Midbrain (tissue), 1 donor: ENCODE measurements around the gene F12.

Source experiments
- DNase-seq: peaks from one replicate; lab custom pipeline; 2025; lab: John Stamatoyannopoulos, UW

Gene F12

DNA sequence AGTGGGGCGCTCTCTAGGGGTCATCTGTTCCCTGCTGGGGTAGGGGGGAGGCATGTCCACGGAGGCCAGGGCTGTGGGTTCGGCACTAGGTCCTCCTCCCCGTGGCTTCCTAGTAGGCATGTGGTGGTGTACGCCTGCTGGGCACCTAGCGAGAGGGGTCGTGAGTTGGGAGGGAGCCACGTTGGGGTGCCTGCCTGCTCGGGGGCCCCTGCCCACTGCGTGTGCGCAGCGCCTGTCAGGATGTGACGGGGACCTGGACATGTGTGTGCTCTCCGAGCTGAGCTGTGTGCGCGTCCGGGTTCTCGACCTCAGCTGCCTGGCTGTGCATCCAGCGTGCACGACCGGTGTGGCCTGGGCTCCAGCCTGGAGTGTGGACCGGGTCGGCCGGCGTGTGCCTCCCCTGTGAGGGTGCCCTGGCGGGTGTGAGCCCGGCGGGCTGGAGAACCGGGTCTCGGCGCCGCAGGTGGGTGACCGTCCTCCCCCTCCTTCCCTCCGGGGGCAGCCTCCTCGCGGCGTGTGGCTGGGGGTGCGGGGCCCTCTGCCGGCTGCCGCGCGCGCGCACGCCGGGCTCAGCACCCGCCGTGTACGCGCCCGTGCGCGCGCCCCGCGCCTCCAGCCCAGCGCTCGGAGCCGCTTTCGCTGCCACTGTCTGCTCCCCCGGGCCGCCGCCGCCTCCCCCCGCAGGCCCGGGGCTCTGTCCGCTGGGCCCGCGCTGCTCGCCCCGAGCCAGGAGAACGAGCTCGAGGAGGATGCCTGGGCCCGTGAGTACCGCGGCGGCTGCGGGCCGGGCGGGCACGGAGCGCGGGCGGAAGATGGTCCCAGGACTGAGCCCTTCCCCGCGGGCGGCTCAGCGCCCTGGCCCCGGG is 37.1 kb upstream of the F12 start, which contains the start of gene PRR7:
TSS of gene PRR7 (plus strand) at position 615 of the 866 bp plus-strand sequence. CDS start 8,254 bp downstream, outside the sequence.
- peak; percentile 78 for DNase-seq

DNA sequence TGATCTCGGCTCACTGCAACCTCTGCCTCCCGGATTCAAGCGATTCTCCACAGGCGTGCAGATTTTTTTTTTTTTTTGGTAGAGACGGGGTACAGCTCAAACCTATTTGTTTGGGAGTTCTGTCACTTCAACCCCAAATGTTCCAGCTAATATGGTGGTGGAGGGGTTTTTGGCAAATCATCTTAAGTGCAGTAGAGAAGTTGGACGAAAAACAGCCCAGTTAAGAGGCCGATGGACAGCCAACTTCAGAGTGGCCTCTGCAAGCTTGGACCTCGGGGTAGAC is 36.5 kb upstream of the F12 start:
- DNase-seq, result no peak

DNA sequence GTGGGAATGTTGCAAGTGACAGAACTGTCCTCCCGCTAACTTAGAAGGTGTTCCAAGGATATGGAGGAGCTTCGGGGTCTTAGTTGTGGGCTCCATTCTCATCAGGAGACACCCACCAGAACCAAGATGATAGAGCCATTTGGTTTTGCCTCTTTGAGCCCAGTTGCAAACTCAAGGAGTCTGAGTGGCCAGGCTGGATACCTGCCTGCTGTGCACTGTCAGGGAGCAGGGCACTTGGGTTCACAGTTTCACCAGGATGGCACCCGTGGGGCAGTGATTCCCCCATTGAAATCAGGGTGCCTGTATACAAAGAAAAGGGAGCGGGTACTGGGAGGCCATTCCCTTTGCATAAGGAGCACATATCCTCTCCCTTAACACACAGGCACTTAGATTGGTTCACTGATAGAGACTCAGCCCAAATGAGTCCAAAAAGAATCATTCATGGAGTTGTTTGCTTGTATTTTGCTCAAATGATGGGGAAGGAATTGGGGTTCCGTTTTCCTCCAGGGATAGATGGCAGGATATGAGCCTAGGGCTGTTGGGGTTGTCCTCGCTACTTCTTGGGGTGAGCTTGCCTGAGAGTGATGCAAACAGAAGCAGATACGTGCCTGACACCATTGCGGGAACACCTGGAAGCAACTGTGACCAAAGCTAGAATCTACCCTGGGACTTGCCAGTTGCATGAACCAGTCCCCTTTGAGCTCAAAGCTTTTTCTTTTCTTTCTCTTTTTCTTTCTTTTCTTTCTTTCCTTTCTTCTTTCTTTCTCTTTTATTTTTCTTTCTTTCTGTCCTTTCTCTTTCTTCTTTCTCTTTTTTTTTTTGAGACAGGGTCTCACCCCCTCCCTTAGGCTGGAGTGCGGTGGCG is 35.9 kb upstream of the F12 start:
- no peak for DNase-seq

DNA sequence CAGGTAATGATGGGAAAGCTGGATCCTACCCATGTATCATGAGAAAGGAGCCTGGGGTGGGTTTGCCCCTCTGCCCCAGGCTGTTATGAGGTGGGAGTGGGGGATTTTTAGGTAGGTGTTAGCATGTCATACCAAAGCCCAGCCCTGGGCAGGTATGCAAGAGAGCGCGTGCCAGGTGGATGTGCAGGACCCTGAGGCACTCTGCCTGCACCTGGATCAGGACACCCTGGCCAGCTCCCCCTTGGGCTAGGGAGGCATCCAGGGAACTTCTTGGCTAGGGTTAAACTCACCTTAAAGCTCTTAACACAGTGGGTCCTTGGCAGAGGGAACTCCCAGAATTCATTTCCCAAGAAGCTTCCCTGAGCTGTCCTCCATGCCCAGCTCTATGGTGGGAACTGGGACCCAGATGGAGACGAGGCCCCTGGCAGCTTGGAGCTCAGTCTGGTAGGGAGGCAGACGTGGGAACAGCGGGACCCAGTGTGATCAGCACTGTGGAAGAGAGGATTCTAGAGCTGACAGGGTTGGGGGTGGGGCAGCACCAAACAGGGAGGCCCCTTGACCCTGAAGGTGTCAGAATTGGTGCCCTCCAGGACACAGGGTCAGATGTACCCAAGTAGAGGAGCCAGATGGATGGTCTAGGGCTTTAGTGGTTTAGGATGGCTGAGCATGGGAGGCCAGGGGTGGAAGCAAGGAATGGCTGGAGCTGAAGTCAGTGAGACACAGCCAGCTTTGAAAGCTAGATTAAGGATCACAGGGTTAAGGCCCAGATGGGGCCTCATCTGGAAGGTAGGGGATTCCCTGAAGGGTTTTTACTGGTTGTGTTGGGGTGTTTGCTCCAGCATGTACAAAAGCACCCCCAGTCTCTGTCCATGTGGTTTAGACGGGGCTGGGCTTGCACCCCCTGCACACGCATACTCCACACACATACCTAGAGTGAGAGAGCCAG is 35.0 kb upstream of the F12 start:
- no peak for DNase-seq

DNA sequence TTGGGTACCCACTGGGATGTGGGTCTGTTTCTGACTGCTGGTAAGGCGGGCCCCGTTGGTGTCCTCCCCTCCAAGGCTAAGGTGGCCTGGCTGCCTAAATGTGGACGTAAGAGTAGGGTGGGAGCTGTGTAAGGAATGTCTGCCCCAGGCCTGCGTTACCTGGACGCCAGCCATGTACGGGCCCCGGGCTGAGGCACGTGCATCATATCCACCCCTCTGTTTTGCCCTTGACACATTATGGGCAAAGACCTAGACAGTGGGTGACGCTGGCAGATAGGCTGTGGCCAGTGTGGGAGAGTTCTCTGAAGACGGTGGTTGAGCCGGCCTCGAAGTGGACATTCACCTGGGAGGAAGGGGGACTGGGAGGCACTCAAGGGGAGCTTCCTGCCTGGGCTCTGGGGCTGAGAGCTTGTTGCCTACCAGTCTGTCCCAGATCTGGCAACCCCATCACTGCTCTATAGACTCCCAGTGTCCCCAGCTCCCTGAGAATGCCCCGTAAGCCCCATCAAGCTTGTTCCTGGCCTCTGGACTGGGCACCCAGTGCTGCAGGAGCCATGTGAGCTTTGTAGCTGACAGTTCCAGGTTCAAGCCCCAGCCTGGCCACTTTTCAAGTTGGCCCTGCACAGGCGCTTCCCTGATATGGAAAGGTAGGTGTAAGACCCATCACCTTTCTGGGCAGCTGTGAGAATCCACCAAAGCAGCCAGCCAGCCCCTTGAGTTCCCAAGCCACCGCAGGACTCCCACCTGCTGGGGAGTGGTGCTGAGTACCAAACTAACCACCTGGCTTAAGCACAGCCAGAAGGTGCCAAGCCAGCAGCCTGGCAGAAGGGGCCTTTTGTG is 34.0 kb upstream of the F12 start:
- DNase-seq, result no peak

DNA sequence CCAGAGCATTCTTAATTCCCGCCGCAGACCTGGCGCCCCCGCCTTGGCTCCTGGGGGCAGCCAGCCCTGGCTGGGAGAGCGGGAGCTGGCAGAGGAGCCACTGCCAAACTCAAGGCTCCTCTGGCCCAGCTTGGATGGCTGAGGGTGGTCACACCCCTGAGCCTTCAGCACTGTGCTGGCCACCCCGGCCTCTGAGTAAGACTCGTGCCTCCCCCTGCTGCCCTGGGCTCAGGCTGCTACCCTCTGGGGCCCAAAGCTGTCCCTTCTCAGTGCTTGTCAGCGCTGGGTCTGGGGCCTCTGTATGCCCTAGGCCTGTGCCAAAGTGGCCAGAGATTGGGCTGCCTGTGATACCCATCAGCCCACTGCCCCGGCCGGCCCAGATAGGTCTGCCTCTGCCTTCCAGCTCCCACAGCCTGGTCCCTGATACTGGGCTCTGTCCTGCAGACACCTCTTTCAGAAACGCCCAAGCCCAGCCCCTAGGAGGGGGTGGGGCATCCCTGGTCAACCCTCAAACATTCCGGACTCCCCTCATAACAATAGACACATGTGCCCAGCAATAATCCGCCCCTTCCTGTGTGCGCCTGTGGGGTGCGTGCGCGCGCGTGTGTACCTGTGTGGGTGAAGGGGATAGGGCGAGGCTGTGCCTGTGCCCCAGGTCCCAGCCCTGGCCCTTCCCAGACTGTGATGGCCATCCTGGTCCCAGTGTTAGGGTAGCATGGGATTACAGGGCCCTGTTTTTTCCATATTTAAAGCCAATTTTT is 32.9 kb upstream of the F12 start:
- no peak for DNase-seq

DNA sequence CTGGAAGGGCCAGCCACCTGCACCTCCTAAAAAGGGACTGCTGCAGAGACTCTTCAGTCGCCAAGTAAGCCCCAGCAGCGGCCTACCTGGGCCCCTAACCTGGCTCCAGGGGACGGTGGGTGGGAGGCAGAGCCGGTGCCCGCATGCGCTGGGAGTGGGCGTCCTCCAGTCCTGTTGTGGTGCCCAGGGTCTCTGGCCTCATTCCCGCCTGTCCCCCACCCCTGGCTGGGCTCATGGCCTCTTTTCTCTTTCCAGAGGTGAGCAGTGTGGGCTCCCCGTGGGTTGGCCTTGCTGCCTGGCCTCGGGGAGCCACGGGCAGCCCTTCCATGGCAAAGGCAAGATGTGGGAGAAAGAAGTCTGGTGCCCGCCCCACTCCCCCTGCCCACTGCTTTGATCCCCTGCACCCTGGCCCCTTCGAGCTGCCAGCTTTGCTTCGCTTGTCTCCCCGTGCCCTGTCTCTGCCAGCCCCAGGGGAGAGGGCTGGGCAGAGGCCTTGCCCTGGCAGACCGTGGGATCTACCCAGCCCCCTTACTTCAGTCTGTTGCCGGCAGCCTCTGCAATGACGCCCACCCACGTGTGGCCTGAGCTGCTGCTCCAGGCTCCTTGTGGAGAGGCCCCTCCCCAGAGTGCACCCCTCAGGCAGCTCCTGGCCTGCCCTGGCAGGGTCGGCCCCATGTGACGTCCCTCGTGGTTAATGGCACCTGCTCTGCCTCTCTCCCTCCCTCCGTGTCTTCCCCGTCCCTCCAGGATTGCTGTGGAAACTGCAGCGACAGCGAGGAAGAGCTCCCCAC is 31.8 kb upstream of the F12 start:
- no peak for DNase-seq

DNA sequence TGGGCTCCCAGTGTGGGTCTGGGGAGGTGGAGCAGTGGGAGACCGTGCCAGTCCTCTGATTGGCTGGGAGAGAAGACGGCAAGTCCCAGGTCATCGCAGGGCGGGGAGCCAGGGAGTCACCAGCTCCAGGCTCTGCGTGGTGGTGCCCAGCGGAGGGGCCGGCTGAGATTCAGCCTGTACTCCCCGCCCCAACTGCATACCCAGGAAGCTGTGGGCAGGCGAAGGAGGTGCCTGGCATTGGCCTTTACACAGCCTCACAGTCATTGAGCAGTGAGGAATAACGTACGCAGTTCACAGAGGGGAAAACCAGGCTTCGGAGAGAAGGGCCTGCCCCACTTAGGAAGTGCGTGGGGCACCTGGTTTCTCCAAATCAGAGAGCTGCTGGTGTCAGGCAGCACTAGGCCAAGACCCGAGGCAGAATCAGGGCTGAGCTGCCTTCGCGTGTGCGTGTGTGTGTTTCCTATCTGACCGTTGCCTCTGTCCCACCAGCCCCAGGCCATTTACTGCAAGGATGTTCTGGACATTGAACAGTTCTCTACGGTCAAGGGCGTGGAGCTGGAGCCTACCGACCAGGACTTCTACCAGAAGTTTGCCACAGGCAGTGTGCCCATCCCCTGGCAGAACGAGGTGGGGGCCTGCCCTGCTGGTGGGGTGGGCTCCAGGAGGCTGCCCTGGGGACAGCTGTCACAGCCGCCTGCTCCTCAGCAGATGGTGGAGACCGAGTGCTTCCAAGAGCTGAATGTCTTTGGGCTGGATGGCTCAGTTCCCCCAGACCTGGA is 31.0 kb upstream of the F12 start:
- no peak for DNase-seq

DNA sequence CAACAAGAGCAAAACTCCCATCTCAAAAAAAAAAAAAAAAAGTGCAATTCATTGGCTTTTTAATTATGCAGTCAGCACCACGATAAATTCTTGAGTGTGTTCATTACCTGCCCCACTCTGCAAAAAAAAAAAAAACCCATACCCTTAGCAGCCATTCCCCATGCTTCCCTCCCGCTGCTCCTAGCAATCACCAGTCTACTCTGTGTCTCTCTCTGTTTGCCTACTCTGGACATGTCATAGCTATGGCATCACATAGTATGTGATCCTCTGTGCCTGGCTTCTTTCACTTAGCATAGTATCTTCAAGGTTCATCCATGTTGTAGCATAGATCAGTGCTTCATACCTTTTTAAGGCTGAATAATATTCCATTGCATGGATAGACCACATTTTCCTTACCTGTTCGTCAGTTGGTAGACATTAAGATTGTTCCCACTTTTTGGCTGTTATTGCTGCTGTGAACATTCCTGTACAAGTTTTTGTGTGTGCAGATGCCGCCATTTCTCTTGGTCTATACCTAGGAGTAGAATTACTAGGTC is 30.2 kb upstream of the F12 start:
- no peak for DNase-seq

DNA sequence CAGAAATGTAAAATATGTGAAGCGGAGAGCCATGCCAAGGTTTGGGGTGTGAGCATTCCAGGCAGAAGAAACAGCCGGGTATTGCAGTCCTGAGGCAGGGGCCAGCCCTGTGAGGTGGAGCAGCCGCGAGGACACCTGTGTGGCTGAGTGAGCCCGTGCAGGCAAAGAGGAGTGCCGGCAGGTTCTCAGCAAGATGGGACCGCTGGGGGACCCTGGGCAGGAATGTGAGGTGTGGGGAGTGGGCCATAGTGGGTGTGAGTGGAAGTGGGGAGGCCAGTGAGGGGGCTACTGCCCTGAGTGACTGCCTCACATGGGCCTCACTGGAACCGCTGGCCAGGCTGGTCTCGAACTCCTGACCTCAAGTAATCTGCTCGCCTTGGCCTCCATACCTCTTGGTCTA is 29.1 kb upstream of the F12 start:
- DNase-seq, result no peak

DNA sequence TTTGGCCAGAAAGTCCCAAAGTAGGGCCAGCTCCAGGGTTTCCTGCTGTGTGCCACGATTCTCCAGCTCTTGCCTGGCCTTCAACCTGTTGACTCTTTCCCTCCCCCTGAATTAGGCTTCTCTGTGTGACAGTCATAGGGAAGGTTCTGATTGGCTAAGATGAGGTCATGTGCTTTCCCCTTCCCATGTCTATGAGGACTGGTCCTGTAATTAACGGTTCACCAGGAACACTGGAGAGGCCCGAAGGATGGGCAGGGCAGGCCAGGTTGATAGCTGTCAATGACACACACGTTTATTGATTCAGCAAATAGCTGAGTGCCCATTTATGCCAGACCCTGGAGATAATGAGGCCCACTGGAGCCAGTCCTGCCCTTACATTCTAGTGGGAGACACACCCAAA is 28.3 kb upstream of the F12 start:
- no peak for DNase-seq

DNA sequence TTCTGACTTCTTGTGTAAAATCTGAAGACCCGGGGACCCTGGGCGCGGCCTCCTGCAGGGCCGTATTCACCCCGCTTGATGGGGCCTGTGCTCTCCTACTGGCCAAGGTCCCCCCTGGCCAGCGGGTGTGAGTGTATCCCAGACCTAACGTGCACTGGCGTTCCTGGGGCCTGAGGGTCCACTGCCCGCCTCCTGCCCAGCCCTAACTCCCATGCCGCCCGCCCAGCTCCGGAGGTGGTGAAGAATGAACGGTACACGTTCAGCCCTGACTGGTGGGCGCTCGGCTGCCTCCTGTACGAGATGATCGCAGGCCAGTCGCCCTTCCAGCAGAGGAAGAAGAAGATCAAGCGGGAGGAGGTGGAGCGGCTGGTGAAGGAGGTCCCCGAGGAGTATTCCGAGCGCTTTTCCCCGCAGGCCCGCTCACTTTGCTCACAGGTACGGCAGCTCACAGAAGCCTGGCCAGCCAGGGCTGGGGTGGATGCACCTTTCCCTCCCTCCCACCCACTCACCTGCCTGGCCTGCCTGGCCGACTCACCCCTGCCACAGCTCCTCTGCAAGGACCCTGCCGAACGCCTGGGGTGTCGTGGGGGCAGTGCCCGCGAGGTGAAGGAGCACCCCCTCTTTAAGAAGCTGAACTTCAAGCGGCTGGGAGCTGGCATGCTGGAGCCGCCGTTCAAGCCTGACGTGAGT is 26.6 kb upstream of the F12 start:
- no peak for DNase-seq

DNA sequence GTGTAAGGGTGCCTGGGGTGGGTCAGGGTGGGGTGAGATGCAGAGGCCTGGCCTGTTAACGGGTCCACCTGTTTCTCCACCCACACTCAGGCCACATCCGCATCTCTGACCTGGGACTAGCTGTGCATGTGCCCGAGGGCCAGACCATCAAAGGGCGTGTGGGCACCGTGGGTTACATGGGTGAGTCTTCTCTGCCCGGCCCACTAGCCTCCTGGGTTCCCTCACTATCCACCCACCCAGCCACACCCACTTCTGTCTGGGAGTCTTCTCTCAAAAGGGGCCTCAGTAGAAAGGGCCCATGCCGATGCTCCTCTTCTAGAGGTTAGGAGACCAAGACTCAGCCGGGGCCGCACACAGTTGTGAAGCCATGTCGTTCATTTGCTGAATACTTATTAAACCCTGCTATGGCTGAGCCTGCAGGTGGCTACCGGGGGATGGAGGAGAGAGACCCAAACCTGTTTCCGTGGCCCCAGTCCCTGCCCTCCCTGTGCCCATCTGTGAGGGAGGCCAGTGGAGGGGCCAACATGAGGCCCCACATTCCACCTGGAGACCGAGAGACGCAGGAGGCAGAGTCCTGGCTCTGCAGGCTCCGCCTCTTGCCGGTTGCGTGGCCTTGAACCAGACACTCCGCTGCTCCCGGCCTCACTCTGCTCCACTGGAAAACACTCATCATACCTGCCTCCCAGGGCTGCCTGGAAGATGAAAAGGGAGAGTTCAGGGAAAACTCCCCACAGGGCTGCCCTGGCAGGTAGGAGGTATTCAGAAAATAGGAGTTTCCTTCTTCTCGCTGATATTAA is 25.8 kb upstream of the F12 start:
- DNase-seq, result no peak

DNA sequence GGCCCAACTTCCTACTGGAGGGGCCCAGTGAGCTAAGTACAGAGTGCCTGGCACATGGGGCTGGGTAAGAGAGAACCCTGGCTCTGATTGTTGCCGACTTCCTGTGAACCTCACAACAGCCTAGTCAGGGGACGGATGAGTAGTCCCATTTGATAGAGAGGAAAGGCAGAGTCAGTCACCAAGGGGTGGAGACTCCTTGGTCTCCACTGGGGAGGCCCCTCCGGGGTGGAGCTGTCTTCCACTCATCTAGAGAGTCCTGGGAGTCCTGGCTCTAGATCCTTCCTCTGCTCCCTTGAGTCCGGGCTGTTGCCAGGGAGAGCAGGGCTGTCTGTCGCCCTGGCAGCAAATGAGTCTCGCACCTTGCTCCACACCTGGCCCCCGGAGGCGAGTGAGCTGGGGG is 25.1 kb upstream of the F12 start:
- DNase-seq, result no peak

DNA sequence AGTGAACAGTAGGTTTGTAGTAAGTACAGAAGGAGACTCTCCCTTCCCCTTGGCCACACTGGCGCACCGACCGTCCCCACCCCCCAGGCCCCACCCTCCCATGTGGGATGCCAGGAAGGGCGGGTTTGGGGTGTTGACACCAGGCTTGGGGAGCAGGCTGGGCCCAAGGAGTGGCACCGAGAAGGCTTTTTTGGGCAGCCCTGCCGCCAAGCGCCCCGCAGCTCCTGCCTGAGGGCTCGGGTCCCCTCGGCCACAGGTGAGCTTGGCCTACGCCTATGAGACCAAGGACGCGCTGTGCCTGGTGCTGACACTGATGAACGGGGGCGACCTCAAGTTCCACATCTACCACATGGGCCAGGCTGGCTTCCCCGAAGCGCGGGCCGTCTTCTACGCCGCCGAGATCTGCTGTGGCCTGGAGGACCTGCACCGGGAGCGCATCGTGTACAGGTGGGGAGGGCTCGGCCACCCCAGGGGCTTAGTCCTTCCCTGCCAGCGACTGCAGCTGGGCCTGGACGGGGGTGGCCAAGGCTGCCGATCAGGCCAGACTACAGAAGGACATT is 24.4 kb upstream of the F12 start:
- no peak for DNase-seq

DNA sequence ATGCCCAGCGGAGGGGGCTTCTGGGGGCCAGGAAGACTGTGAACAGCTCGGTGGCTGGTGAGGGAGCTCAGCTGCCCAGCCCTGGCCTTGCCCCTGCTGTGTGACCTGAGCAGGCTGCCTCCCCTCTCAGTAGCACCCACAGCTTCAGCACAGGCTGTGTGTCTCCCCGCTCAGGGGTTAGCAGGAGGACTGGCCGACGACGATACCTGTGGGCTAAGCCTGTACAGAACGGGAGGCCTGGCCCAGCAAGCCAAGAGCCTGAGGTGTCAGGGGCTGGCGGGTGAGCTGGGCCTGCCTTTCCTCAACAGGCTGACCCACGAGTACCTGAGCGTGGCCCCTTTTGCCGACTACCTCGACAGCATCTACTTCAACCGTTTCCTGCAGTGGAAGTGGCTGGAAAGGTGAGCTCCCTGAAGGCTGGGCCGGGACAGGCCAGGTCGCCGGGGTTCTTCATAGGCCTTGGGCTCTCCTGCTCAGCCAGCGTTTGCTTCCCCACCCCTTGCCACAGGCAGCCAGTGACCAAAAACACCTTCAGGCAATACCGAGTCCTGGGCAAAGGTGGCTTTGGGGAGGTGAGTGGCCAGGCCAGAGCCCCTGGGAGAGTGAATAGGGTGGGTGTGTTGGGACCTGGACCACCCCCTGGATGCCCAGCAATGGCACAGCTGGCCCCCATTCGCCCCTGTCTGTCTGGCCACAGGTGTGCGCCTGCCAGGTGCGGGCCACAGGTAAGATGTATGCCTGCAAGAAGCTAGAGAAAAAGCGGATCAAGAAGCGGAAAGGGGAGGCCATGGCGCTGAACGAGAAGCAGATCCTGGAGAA is 23.7 kb upstream of the F12 start:
- DNase-seq, result no peak
